Muscle layer of duodenum (tissue), 2 donors: ENCODE measurements around the gene RXRA.

Source experiments
- H3K27ac ChIP-seq: one replicate; pipeline ENCODE4 v1.7.0; 2013; ENCODE audit warnings: mild to moderate bottlenecking, low read length
- H3K27me3 ChIP-seq: one replicate; pipeline ENCODE4 v1.7.0; 2013; ENCODE audit warnings: low read depth, mild to moderate bottlenecking, control low read depth, low read length
- H3K36me3 ChIP-seq, 2 donors: one replicate each; pipeline ENCODE4 v1.7.0; 2013; ENCODE audit warnings: low read length in 2 of 2, control low read depth in 1 of 2, mild to moderate bottlenecking in 1 of 2; ENCODE audit not compliant: insufficient read depth in 2 of 2, control insufficient read depth in 1 of 2
- H3K4me1 ChIP-seq, 2 donors: one replicate each; pipeline ENCODE4 v1.7.0; 2013; ENCODE audit warnings: low read length in 2 of 2, mild to moderate bottlenecking in 2 of 2, control low read depth in 1 of 2, moderate library complexity in 1 of 2; ENCODE audit not compliant: insufficient read depth in 2 of 2, control insufficient read depth in 1 of 2
- H3K4me3 ChIP-seq, 2 donors: one replicate each; pipeline ENCODE4 v1.7.0; 2013; ENCODE audit warnings: low read length in 2 of 2, low read depth in 1 of 2, mild to moderate bottlenecking in 1 of 2
- H3K9me3 ChIP-seq, 2 donors: one replicate each; pipeline ENCODE4 v1.7.0; 2013; ENCODE audit warnings: low read length in 2 of 2, control low read depth in 1 of 2, mild to moderate bottlenecking in 1 of 2; ENCODE audit not compliant: control insufficient read depth in 1 of 2
- donor health status: healthy.

Gene RXRA

DNA sequence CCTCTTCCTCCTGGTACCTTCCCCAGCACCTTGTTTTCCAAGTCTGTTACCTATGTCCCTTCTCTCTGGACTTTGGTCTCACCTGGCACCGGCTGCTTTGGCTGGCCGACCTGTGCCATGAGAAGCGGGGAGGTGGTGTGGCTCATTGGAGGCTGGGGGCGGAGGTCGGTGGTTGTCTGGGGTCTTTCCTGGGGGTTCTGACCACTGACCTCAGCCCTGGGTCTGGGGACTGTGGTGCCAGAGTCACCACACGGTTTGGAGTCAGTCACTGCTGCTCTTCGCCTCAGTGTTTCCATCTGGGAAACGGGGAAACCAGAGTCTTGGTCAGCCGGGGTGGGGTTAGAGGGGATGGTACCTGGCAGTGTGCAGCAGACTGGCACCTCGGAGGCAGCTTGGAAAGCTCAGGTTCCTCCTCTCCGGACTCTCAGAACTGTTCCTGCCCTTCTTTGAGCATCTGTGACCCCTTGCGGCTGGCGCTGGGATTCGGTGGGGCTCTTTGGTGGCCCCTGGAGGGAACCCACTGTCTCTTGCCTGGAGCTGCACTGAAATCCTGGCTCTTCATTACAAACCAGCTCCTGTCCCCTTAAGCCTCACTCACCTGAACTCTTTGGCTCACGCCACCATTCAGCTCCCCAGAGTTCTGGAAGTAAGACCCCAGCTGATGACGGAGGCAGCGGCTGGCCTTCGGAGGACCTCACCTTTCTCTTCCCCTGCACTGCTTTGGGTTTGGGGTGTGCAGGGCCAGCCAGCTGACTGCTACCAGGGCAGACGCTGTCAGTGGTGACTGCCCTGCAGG, 4.1 kb upstream of the RXRA start:
- H3K4me1 ChIP-seq, result peaks cover 4 to 15% of the 10 kb centered on the region in 2 donors
- H3K9me3 ChIP-seq, result no peaks in the 10 kb centered on the region
- H3K36me3 ChIP-seq, result no peaks in the 10 kb centered on the region
- no peak overlapping the region for H3K4me3 ChIP-seq
- H3K27ac ChIP-seq, result no peak overlapping the region
- H3K27me3 ChIP-seq, result no peaks in the 10 kb centered on the region

DNA sequence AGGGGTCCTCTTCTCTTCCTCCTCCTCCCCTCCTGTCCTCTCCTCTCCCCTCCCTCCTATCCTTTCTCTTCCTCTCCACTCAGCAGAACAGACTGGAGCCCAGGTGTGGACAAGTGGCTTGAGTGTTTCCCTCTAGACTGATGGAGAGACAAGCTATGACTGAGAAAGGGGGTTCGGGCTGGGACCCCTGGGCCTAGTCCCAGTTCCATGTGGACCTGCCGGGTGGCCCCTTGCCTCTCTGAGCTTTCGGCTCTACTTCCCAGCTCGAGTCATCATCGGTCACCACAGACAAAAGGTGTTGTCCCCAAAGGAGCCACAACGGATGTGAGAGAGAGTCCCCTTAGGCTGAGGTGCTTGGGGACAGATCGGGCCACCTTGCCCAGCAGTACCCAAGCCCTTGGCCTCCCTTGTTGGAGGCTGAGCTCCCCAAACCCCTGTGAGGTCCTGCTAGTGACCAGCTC, 3.4 kb upstream of the RXRA start:
- Histone ChIP-seq H3K9me3 (no peaks in the 10 kb centered on the region), H3K36me3 (no peaks in the 10 kb centered on the region), H3K27ac (no peak overlapping the region), H3K4me3 (no peak overlapping the region), H3K4me1 (peaks cover 4 to 16% of the 10 kb centered on the region in 2 donors), H3K27me3 (no peaks in the 10 kb centered on the region)

DNA sequence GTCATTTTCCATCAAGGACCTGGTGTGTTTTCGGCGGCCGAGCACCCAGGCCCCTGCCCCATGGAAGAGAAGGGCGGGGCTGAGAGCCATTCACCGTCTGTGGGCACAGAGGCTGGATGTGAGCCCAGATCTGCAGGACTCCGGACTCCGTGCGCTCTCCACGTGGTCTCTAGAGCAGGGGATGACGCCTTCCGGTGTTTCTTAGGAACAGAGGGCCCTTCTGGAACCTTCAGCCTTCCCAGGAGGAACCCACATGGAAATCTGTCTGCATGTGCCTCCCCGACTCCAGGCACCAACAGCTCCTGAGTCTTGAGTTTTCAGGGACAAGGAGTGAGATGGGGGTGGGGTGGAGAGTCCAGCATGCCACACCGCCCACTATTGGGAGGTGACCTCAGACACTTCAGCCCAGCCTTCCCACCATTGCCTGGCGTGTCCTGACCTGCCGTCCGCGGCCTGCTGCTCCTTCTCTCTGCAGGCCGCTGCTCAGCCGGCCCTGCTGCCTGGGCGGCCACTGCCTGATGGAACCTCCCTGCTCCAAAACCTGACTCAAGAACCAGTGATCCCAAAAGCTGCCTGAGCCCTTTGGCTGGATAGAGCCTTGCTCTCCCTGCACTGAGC, 2.4 kb upstream of the RXRA start:
- Histone ChIP-seq H3K36me3 (no peaks in the 10 kb centered on the region), H3K4me3 (no peak overlapping the region), H3K27me3 (no peaks in the 10 kb centered on the region), H3K4me1 (peaks cover 9 to 22% of the 10 kb centered on the region in 2 donors), H3K9me3 (no peaks in the 10 kb centered on the region), H3K27ac (no peak overlapping the region)

DNA sequence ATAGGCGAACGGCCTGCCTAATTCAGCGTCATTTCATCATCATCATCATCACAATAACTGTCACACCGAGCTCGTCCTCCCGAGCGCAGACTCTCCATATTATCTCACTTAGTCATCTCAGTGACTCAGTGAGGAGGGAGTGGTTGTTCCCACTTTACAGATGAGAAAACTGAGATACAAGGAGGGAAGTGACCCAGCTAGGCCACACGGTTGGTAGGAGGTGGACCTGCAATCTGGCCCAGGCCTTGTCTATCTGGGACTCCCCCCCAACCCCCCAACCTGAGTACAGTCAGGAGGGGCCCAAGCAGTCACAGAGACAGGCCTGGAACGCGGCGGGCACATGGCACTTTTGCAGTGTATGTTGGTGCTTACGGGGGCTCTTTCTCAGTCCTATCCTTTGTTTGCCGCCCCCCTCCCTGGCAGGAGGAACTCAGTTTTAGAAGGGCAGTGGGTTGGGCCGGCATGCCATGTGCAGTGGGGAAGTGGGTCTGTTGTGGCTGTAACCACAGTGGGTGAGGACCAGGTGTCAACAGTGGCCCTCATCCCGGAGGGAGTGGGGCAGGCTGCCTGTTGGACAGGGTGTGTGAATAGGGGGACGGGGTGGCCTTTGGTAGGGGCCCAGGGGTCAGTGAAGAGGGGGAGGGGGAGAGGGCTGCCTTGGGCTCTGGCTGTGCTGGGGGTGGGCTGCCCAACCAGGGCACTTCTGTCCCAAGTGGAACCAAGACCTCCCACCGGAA, 1.7 kb upstream of the RXRA start:
- no peaks in the 10 kb centered on the region for H3K27me3 ChIP-seq
- H3K4me3 ChIP-seq, result peak overlapping the region in 1 of 2 donors; percentile 76
- H3K4me1 ChIP-seq, result peaks cover 9 to 29% of the 10 kb centered on the region in 2 donors
- peak overlapping the region; percentile 23 for H3K27ac ChIP-seq
- H3K36me3 ChIP-seq, result no peaks in the 10 kb centered on the region
- H3K9me3 ChIP-seq, result no peaks in the 10 kb centered on the region

DNA sequence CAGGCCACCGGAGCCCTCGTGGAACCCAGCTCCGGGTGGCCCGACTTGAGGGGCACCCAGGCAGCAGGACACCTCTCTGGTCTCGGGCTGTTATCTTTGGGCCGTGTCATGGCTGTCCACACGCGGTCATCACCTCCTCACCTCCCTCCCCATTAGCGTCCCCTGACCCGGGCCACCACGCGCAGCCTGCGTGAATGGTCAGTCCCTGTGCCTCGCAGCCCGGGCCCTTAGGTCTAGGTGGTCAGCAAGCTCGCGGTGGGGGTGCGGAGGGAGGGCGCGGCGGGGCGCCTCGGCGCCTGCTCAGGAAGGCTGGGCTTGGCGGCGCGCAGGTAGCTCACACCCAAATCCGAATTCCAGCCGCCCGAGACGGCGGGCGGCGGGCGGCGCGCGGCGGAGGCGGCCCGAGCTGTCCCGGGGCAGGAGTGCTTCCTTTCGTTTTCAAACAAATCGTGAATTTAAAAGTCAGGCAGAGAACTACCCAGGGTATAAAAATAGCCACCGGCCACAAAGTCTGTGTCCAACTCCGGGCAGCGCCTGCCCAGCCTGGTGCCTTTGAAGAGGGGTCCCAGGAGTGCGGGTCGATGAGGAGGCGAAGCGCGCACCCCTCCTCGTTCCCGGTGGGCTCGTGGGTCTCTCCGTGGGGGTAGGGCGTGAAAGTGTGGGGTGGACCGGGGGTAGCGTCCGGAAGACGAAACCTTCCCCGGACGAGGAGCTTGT, 1.0 kb upstream of the RXRA start:
- Histone ChIP-seq H3K4me3 (peak overlapping the region; percentile 76 to 77), H3K36me3 (no peaks in the 10 kb centered on the region), H3K27me3 (no peaks in the 10 kb centered on the region), H3K9me3 (no peaks in the 10 kb centered on the region), H3K4me1 (peaks cover 14 to 36% of the 10 kb centered on the region in 2 donors), H3K27ac (peak overlapping the region; percentile 79)

DNA sequence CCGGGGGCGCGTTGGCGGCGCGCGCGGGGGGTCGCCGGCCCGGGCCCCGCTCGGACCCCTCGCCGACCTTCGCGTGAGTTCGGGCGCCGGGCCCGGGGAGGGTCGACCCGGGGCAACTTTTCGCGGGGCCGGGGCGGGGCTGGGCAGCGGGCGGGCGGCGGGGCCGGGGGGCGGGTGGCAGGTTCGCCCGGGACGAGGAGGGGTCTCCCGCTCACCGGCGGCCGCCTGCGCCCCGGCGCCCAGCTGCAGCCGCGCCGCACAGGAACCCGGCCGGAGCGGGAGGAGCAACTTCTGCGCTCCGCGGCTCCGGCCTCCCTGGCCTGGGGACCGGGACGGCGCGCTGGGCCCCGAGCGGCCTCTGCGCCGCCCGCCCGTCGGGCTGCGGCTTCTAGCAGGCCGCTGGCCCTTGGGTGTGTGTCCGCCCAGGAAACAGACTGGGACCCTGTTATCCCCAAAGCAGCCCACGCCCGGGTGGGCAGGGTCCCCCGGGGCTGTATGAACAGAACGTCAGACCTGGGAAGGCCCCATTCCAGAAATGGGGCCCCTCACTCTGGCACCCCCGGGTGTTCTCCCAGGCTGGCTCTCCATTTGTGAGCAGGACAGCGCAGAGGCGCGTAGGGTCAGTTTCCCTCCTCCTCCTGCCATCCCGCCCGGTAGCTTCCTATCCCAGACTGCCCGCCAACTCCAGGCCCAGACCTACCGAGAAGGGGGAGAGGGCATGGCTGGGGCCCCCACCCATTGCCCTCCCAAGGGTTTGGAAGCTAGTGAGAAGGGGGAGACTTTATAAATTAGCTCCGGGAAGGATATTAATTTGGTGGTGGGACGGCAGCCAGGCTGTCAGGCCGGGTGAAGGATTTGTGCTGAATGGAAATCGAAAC, 708 bp downstream of the RXRA start:
- no peaks in the 10 kb centered on the region for H3K9me3 ChIP-seq
- H3K4me1 ChIP-seq, result peaks cover 20 to 53% of the 10 kb centered on the region in 2 donors
- no peaks in the 10 kb centered on the region for H3K36me3 ChIP-seq
- no peaks in the 10 kb centered on the region for H3K27me3 ChIP-seq
- H3K4me3 ChIP-seq, result peak overlapping the region; percentile 74 to 78
- peak overlapping the region; percentile 39 for H3K27ac ChIP-seq

DNA sequence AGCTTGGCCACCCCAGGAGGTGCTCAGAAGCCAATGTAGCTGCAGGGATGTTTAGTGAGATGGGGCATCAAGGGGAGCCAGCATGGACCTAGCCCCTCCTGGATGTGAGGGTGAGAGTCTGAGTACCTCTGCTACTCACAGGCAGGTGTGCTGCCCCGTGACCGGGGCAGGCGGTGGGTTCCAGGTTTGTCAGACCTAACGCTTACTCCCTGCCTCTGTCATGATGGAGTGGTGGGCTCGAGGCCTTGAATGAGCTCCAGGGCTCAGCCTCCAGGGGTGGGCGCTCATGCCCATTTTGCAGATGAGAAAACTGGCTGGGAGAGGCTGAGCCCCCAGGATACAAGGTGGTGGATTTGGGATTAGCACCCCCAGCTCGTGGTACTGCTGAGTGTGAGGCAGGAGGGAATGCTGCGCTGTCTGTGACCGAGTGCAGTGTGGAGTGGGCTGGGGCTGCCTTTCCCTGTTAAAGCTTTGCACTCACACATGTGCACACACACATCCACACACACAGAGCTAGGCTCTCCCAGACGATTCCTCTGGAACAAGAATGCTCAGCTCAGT, 1.5 kb downstream of the RXRA start:
- no peaks in the 10 kb centered on the region for H3K36me3 ChIP-seq
- H3K9me3 ChIP-seq, result no peaks in the 10 kb centered on the region
- H3K27me3 ChIP-seq, result no peaks in the 10 kb centered on the region
- peak overlapping the region; percentile 74 to 78 for H3K4me3 ChIP-seq
- H3K4me1 ChIP-seq, result peaks cover 20 to 61% of the 10 kb centered on the region in 2 donors
- H3K27ac ChIP-seq, result peak overlapping the region; percentile 69

DNA sequence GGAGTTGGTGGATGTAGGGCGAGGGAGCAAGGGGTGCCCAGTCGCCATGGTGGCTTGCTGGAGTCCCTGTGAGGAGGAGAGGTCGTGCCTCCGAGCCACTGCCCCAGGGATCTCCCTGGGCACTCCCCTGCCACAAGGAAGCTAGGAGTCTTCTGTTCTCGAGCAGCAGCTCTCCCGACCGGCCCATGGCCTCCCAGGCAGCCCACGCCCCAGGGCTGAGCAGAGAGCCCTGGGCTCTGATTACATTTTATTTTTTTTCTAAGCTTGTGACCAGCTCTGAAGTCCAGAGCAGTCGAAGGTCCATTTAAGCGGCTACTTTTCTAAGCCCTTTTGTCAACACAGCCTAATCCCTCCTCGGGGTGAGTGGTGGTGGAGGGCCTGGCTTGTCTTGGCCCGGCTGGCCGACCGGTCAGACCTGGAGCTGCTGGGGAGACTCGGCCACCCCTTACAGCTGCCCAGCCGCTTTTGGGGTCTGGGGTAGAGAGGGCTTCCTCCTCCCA, 2.1 kb downstream of the RXRA start:
- H3K4me1 ChIP-seq, result peaks cover 20 to 67% of the 10 kb centered on the region in 2 donors

DNA sequence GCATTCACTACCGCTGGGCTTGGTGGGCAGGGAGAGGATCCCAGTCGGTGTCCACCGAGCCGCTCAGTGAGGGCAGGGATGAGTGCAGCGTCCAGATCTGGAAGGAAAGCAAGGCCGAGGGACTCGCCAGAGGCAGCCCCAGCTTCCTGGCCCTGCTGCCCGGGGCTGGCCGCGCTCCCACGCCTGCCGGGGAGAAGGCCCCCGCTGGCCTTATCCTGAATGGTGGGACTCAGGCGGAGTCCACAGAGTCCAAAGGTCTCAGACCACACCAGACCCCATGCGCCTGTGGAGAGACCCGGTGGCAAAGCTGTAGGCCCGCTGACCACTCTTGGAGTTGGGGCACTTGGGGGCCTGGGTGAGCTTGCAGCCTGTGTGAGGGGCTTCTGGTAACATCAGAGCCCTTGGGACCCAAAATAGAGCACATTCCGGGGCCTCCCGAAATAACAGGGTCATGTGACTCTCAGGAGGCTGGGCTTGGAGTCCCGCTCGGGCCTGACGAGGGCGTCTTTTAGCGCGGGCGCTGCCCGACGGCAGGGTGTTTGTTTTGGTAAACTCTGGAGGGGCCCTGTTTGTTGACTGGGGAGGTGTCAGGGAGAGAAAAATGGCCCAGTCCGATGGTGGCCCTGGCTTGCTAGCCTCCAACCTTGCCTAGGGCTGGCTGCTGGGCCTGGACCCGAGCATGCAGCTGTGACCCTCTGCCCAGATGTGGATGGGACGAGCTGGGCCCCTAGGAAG, 2.8 kb downstream of the RXRA start:
- peak overlapping the region; percentile 74 to 78 for H3K4me3 ChIP-seq
- no peaks in the 10 kb centered on the region for H3K36me3 ChIP-seq
- no peaks in the 10 kb centered on the region for H3K9me3 ChIP-seq
- peak overlapping the region; percentile 69 for H3K27ac ChIP-seq
- no peaks in the 10 kb centered on the region for H3K27me3 ChIP-seq
- peaks cover 21 to 71% of the 10 kb centered on the region in 2 donors for H3K4me1 ChIP-seq

More for the DNA sequence above, 2.1 kb downstream of the RXRA start:
- no peaks in the 10 kb centered on the region for H3K36me3 ChIP-seq
- H3K4me3 ChIP-seq, result peak overlapping the region; percentile 74 to 78
- peak overlapping the region; percentile 69 for H3K27ac ChIP-seq
- no peaks in the 10 kb centered on the region for H3K27me3 ChIP-seq
- H3K9me3 ChIP-seq, result no peaks in the 10 kb centered on the region
